HG02759 (cell line): Measurements from ENCODE around the gene EIF4E1B.

ENCODE experiments used
- ATAC-seq: cut with Tn5 transposase; IDR thresholded peaks from one replicate; pipeline ENCODE4 v1.9.1; 2021; ENCODE audit warnings: mild to moderate bottlenecking, moderate library complexity; ENCODE audit not compliant: unreplicated experiment

The EIF4E1B gene

DNA sequence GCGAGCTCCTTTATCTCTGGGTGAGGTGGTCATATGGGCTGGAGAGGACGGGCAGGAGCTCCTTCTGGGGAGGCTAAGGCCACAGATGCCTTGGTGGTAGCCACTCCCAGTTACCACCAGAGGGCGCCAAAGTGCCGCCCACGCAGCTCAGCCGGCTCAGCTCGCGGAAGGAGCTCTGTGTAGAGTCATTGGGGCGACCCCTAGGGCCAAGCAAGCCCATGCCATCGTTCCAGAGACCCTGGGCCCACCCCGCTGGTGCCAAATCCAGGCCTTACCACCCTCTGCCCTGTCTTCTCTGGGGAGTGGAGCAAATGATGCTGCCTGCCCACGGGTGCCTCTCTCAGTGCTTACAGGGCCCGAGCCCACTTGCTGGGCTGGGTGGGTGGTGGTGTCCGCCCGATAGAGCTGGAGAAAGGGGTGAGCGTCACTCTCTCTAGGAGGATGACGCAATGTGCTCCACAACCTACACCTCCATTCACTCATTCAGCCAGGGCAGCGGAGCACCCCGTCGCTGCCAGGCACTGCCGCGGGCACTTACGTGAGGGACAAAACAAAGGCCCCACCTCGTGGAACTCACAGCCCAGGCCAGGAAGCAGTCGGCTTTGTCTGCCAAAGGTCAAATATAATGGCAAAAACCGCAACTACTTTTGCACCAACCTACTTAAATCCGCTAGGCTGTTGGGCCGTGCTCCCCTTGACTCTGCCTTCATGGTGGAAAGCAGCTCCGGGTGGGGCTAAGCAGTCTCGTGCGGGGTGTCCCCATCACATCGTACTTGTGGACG, 30.6 kb downstream of the EIF4E1B start:
- peak; percentile 76 for ATAC-seq

DNA sequence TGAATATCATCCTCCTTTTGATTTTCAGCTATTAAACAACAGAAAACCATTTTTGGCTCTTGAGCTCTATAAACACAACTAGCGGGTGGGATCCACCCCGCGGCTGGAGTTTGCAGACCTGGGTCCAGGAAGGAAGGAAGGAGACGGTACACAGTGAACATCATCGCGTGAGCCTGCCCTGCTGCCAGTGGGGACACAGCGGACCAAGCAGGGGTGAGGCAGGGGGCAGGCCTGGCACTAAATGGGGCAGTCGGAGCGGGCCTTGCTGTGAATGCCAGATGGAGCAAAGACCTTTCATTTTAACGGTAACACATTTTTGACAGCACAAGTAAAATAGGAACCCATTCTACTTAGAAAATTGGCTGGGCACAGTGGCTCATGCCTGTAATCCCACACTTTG, 31.2 kb downstream of the EIF4E1B start:
- no peak for ATAC-seq

DNA sequence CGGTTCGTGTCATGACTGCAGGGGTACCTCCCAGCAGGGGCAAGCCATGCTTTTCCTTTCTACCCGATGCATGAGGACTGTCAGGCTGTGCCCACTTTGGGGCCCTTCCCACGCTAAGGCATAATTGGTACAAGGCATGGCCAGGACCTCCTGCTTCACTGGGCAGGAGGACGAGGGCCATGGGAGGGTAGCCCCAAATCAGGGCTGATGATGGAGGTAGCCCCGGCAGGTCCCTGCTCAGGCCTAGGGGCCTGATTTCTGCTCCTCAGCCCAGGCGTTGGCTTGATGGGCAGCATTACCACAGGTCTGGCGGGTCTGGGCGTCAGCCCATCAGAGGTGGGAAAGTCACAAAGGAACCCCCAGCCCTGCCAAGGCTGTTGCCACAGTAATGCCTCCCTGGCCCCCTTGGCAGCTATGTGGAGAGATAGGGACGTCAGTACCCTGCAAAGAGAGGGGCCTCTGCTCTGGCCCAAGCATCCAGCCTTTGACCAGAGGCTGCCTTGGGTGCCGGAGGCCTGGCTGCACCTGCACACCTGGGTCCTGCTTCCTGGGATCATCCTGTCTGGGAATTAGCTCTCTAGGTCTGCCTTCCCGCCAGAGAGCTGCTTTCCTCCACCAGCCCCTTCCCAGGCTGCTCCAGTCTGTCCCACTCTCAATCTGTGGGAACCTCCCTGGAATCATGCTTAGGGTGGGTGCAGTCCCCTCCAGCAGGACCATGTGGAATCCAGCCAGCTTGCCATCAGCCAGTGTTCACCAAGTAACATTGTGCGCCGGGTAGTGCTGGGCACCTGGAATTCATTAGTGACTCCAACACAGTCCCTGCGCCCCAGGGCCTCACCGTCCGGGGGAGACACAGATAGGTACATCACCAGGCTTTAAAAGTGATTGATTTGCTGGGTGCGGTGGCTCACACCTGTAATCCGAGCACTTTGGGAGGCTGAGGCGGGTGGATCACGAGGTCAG, 32.2 kb downstream of the EIF4E1B start:
- no peak for ATAC-seq

- no peak for ATAC-seq
These were observed 33.1 kb downstream of the EIF4E1B start for GRCh38 chr5:176663566-176663965.

DNA sequence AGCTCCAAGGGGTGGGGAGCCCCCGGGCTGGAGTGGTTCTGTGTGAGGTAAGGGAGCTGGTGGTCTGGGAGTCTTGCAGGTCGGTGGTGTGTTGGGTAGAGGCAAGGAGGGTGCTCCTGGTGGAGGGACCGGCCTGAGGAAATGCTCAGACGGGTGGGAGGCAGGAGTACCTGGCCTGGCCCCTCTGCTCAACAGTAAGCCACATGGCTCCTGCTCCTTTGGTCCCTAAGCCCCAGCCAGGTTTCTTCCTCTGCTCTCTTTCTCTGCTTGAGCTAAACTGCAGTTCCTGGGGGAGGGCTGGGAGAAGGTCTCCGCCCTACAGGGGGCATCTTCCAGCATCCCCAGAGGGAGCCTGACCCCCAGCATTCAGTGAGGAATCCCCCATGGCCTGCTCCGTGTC, 34.0 kb downstream of the EIF4E1B start:
- no peak for ATAC-seq

DNA sequence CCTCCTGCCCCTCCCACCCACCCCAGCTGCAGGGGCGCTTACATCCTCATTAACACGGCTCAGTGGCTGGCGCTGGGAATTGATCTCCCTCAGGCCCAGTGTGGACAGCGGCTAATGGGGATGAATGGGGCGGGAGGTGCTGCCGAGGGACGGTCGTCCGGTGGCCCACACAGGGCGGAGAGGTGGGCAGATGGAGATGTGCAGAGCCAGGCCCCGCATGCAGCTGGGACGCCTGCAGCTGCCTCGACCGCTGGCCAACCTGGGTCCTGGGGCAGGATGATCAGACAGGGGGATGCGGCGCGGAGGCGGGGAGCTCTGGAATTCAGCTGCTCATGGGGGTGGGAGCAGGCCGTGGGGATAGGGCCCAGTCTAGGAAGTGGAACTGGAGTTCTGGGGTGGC, 34.4 kb downstream of the EIF4E1B start:
- no peak for ATAC-seq

- ATAC-seq, result no peak
These were observed 35.0 kb downstream of the EIF4E1B start for GRCh38 chr5:176665517-176665916.

- no peak for ATAC-seq
These were observed 37.2 kb downstream of the EIF4E1B start for GRCh38 chr5:176667637-176668036.

- ATAC-seq, result no peak
These were observed 40.0 kb downstream of the EIF4E1B start for GRCh38 chr5:176670449-176670848.

- ATAC-seq, result no peak
These were observed 40.9 kb downstream of the EIF4E1B start for GRCh38 chr5:176671399-176671798.

DNA sequence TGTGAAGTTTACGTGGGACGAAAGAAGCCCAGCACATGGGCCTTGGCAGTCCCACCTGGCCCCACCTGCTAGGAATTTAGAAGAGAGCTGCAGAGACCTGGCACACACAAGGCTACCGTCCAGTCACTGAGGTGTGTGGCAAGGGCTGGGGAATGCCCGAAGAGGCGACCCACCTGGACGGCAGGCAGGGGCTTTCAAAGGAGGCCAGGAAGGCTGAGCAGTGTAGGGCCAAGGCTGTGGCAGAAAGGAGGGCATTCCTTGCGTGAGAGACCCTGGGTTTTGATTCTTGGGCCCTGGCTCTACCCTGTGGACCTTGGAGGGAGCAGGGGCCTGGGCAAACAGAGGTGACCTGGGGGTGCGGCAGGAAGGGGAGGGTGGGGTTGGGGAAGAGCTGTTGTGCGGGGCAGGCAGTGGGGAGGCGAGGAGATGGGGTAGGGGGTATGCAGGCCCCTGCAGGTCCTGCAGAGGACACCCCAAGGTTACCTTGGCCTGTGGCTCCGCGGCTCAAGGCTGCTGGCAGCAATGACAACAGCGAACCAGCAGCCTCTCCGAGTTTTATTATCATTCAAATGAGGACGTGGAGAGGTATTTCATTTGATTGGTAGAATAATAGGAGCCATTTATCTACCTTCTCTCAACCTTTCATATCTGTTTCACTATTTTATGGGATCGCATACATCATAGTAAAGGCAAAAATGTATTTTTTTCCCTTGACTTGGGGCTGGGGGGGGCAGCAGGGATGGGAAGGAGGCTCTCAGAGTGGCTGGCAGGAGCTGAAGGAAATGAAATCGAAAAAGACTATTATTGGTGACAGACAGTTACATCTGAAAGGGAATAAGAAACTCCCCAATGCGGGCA, 41.6 kb downstream of the EIF4E1B start:
- ATAC-seq, result no peak

DNA sequence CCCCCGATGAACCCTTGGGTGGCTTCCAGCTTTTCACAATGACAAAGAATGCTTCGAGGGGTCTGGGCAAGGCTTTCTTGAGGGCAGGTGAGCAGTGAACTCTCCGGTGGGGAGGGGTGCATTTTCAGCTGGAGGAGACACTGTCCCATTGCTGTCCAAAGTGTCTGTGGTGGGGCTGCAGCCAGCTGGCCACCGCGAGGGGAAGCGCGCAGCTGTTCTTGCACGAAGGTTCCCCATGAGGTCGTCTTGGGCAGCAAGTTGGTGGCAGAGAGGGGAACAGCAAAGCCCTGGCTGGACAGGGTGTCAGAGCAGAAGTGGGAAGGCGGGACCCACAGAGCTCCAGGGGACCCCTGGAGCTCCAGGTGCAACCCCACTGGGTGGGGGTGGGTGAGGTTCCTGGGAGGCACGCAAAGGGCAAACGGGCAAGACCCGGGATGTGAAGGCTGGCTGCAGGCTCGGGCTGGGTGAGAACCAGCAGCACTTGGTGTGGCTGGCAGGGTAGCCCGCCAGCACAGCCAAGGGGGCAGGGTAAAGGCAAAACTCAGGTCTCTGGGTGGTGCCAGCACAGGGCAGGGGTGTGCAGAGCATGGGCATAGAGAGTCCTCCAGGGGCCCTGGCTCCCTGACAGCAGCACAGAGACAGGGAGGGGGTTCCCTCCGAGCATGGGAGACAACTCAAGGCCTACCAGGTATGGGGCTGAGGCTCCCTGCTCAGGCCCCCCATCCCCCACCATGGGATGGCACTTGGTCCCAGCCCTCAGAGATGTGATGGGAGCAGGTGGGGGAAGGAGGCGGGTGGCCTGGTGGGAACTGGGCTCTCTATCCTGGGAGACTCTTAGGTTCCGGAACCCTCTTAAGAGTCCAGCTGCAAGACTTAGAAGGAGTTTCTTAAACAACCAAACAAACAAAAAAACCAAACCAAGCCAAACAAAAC, 43.4 kb downstream of the EIF4E1B start:
- no peak for ATAC-seq

DNA sequence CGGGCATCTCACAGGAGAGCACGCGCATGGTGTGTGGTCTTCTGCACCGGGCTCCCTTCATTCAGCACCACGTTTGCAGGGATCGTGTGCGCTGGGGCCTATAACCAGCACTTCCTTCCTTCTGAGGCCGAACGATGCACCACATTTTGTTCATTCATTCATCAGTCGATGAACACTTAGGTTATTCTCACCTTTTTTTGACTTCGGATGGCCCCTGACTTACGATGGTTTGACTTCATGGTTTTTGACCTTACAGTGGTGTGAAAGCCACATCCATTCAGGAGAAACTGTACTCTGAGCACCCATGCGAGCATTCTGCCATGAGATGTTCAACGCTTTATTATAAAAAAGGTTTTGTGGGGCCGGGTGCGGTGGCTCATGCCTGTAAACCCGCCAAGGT, 44.3 kb downstream of the EIF4E1B start:
- ATAC-seq, result no peak

DNA sequence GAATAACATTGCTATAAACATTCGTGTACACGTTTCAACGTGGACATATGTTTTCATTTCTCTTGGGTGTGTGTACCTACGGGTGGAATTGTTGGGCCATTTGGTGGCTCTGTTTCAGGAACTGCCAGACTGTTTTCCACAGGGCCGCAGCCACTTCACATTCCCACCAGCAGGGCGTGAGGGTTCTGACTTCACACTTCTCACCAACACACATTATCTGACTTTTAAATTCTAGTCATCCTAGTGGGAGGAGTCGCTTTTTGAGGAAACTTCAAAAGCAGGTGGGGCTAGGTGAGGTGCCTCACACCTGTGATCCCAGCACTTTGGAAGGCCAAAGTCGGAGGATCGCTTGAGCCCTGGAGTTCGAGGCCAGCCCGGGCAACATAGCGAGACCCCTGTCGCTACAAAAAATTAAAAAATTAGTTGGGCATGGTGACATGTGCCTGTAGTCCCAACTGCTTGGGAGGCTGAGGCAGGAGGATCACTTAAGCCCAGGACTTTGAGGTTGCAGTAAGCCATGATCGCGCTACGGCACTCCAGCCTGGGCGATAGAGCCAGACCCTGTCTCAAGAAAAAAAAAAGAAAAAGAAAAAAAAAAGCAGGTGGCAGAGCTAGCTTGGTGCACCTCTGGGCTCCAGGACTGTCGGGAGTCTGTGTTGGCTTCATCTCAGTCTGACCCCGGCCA, 45.3 kb downstream of the EIF4E1B start:
- no peak for ATAC-seq

- ATAC-seq, result peak; percentile 78
These were observed 45.9 kb downstream of the EIF4E1B start for GRCh38 chr5:176676361-176676824.

DNA sequence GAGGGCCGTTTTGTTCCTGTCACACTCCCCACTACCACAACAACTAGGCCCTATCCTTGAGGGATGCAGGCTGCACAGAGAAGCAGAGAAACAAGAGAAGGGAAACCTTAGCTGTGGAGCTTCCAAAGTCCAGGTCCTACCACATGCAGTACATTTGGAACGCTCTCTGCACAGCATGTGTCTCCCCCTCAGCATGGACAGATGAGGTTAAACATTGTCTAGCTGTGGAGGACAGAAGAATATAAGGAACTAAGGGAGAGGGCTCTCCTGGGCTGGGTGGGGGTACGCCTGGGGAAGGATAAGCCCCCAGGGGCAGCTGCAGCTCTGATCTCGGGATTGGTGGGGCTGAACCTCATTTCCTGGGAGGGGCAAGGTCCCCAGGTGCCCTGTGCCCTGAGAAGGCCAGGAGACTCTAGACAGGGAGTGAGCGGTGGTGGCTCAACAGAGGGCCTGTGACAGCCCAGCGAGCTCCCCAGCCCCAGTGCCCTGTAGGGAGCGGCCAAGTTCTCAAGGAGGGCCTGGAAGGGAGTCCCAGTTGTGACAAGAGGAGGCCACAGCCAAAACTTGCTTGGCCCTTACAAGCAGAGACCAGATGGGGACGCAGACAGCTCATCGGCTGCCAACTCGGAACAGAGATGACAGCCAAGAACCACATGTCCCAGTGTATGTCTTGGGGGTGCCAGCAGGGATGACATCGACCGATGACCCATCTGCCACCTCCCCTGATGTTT, 46.9 kb downstream of the EIF4E1B start:
- no peak for ATAC-seq

DNA sequence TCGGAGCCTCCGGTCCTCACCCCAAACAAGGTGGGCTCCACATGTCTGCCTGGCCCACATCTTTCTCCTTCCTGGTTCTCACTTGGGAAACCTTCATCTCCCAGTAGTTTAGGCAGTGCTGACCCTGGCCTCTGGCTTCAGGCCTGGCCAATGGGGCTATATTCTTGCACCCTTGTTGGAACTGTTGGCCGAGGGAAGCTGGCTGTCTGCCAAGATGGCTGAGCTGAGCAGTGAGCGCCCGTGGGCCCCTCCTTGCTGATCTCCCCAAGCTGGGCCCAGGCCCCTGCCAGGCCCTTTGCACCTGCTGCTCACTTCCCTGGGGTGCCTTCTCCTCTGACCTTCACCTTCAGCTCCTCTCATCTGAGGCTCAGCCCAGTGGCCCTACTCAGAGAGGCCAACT, 48.1 kb downstream of the EIF4E1B start:
- no peak for ATAC-seq

GRCh38 chr5:176679365-176680225, 49.1 kb downstream of the EIF4E1B start:
- ATAC-seq, result no peak
